COLO668 (cell line): Measurements from ENCODE around the gene L3MBTL4.
"Not testable (repeated sequence)": the region's sequence is repeated elsewhere in the genome, so short reads cannot be mapped to it uniquely, and the experiment has no call there.

Experiments used
- DNase-seq: peaks from one replicate; lab custom pipeline; 2025; ENCODE audit not compliant: unreplicated experiment; lab: John Stamatoyannopoulos, UW

Gene L3MBTL4

GRCh38 chr18:6200204-6200774, 214.4 kb downstream of the L3MBTL4 start:
- no peak for DNase-seq

- no peak for DNase-seq
Measured at GRCh38 chr18:6199777-6200176, 214.9 kb downstream of the L3MBTL4 start.

GRCh38 chr18:6198585-6198984, 216.1 kb downstream of the L3MBTL4 start:
- no peak for DNase-seq

- no peak for DNase-seq
Measured at GRCh38 chr18:6194640-6195039, 220.1 kb downstream of the L3MBTL4 start.

- not testable (repeated sequence) for DNase-seq
Measured at GRCh38 chr18:6185782-6186181, 228.9 kb downstream of the L3MBTL4 start.

- no peak for DNase-seq
Measured at GRCh38 chr18:6174983-6175745, 239.5 kb downstream of the L3MBTL4 start.

GRCh38 chr18:6170604-6171003, 244.1 kb downstream of the L3MBTL4 start:
- no peak for DNase-seq

GRCh38 chr18:6161549-6161948, 253.2 kb downstream of the L3MBTL4 start:
- no peak for DNase-seq

GRCh38 chr18:6159426-6159825, 255.3 kb downstream of the L3MBTL4 start:
- DNase-seq = no peak

GRCh38 chr18:6158958-6159357, 255.8 kb downstream of the L3MBTL4 start:
- DNase-seq = no peak

- no peak for DNase-seq
Measured at GRCh38 chr18:6156446-6156845, 258.3 kb downstream of the L3MBTL4 start.

GRCh38 chr18:6155707-6156106, 259.0 kb downstream of the L3MBTL4 start:
- no peak for DNase-seq

- DNase-seq = no peak
Measured at GRCh38 chr18:6150430-6150829, 264.3 kb downstream of the L3MBTL4 start.

- no peak for DNase-seq
Measured at GRCh38 chr18:6146307-6146661, 268.4 kb downstream of the L3MBTL4 start.

- no peak for DNase-seq
Measured at GRCh38 chr18:6145645-6146306, 268.9 kb downstream of the L3MBTL4 start.

- no peak for DNase-seq
Measured at GRCh38 chr18:6139007-6139406, 275.7 kb downstream of the L3MBTL4 start.

GRCh38 chr18:6135901-6136300, 278.8 kb downstream of the L3MBTL4 start:
- DNase-seq = not testable (repeated sequence)

GRCh38 chr18:6135029-6135428, 279.7 kb downstream of the L3MBTL4 start:
- not testable (repeated sequence) for DNase-seq

- DNase-seq = no peak
Measured at GRCh38 chr18:6132751-6133368, 281.9 kb downstream of the L3MBTL4 start.

- DNase-seq = no peak
Measured at GRCh38 chr18:6120820-6121279, 293.9 kb downstream of the L3MBTL4 start.

GRCh38 chr18:6119761-6120160, 294.9 kb downstream of the L3MBTL4 start:
- DNase-seq = no peak

- DNase-seq = no peak
Measured at GRCh38 chr18:6118080-6118479, 296.6 kb downstream of the L3MBTL4 start.
